HEK293T (cell line): ENCODE measurements around the gene AP3B1.

ENCODE experiments used
- ARNT ChIP-seq: fragments of 450-650 bp; IDR thresholded peaks from 2 replicates; pipeline ENCODE4 v1.6.1; 2017; ENCODE audit warnings: mild to moderate bottlenecking
- BHLHE40 ChIP-seq: fragments of 450-650 bp; IDR thresholded peaks from 2 replicates; pipeline ENCODE4 v1.6.1; 2016; ENCODE audit warnings: mild to moderate bottlenecking, moderate library complexity, borderline replicate concordance
- FOXA1 ChIP-seq: fragments of 450-650 bp; IDR thresholded peaks from 2 replicates; pipeline ENCODE4 v1.6.1; 2016; ENCODE audit warnings: mild to moderate bottlenecking
- FOXK2 ChIP-seq: fragments of 450-650 bp; IDR thresholded peaks from 2 replicates; pipeline ENCODE4 v1.6.1; 2016; ENCODE audit warnings: mild to moderate bottlenecking
- FOXM1 ChIP-seq: fragments of 450-650 bp; IDR thresholded peaks from 2 replicates; pipeline ENCODE4 v1.6.1; 2017; ENCODE audit warnings: mild to moderate bottlenecking, borderline replicate concordance
- LEF1 ChIP-seq: fragments of 450-650 bp; IDR thresholded peaks from 2 replicates; pipeline ENCODE4 v1.6.1; 2017; ENCODE audit warnings: mild to moderate bottlenecking, borderline replicate concordance
- NFRKB ChIP-seq: fragments of 450-650 bp; IDR thresholded peaks from 2 replicates; pipeline ENCODE4 v1.6.1; 2016; ENCODE audit warnings: mild to moderate bottlenecking, moderate library complexity
- PKNOX1 ChIP-seq: fragments of 450-650 bp; IDR thresholded peaks from 2 replicates; pipeline ENCODE4 v1.6.1; 2016
- SUZ12 ChIP-seq: fragments of 450-650 bp; IDR thresholded peaks from 2 replicates; pipeline ENCODE4 v1.6.1; 2016; ENCODE audit warnings: mild to moderate bottlenecking
- TARDBP ChIP-seq: fragments of 450-650 bp; IDR thresholded peaks from 2 replicates; pipeline ENCODE4 v1.6.1; 2016

GRCh38 chr5:78317515-78317914 is 23.0 kb upstream of the AP3B1 start:
- TF ChIP-seq BHLHE40 (no peak), FOXA1 (no peak), ARNT (no peak), NFRKB (no peak), FOXM1 (no peak), TARDBP (no peak), PKNOX1 (no peak), FOXK2 (no peak), SUZ12 (no peak), LEF1 (no peak)
